CD4-positive, alpha-beta T cell treated with Interferon alpha-2 for 1 hour (primary cell): ENCODE results near the gene ACAT2.
"Not testable (repeated sequence)": the region's sequence is repeated elsewhere in the genome, so short reads cannot be mapped to it uniquely, and the experiment has no call there.

Experiments
- DNase-seq, 2 donors: peaks; one replicate each; pipeline ENCODE4 v3.0.0-alpha.2; 2020 to 2022

The ACAT2 gene

DNA sequence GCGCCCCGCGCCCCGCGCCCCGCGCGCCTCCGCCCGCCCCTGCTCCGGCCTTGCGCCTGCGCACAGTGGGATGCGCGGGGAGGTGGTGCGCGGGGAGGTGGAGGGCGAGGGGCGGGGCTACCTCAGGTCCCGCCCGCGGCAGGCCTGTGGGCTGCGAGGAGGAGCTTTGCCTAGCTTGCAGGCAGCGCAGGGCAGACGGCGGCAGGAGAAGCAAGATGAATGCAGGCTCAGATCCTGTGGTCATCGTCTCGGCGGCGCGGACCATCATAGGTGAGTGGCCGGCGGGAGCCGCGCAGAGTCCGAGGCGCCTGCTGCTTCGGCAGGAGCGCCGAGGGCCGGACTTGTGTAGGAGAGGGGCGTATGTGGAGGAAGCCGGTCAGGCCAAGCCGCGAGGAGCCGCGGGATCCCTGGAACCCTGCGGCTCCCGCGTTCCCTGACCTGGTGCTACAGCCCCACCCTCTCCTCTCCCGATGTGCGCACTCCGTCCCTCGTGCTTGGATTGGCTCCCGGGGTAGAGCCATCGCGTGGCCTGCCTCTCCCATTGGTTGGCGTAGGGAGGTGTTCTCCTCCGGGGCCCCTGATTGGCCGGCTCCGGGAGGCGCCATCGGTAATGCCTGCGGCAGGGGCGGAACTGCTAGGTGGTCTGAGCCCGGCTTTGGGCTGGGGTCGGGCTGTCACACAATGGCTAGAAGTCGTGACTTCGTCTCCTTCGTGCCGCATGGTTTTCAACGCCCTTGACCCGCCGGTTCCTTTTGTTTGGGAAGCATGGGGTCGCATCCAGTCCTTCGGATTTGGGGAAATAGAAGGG, at the start of gene ACAT2:
TSS of gene ACAT2 (plus strand) at position 173 of the 808 bp plus-strand sequence. CDS start at position 216, 43 bp downstream.
- peak; percentile 93 to 95 for DNase-seq

DNA sequence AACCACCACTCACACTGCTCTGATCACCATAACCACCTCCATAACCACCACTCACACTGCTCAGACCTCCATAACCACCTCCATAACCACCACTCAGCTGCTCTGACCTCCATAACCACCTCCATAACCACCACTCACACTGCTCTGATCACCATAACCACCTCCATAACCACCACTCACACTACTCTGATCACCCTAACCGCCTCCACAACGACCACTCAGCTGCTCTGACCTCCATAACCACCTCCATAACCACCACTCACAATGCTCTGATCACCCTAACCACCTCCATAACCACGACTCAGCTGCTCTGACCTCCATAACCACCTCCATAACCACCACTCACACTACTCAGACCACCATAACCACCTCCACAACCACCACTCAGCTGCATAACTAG, 49.5 kb upstream of the ACAT2 start:
- not testable (repeated sequence) for DNase-seq

DNA sequence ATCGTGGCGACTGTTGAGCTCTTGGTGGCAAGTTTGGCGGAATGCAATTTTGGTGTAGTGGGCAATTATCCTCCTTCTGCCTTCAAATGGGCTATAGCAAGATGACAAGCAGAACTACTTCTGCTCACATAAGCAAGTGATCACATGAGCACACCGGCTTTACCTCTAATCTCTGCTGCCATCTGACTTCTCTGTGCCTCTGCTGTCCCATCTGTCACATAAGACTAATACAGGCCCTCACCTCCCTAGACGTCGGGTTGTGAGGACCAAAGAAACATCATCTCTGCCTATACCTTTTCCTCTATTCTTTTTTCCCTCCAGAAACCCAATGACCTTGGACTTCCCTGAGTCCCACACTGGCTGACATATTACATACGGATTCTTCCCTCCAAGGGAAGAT, 47.9 kb upstream of the ACAT2 start:
- no peak for DNase-seq

DNA sequence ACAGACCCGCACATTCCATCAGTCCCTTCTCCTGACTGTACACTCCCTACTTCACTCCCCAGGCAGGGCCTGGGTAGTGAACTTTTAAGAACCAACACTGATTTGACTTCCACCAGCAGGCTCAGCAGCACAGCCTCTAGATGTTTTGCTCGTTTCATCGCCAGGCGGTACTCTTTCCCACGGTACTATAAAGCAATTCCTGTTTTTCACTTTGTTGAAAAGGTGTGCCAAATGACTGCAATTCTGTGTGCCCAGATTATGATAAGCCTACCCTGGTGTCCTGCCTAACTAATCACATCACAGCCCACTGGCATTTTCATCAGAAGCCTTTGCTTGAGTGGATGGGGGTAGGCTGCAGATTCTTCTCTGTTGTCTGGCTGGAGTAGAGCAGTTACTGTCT, 47.4 kb upstream of the ACAT2 start:
- no peak for DNase-seq

DNA sequence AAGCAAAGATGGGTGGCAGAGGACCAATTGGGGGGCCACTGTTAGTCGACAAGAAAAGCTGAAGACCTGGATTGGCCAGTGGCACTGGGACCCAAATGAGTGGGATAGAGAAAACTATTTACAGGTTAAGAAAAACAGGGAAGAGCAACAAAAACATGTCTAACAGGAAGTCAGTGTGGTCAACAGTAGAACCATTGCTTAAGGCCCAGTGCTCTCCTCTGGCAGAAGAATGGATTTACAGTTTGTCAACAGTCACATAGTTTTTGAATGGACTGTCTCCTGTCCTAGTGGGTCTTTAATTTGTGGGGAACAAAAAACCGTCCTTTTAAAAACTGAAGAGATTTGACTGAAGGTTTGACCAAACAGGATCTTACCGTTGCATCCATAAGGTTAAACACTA, 46.7 kb upstream of the ACAT2 start:
- DNase-seq = no peak

DNA sequence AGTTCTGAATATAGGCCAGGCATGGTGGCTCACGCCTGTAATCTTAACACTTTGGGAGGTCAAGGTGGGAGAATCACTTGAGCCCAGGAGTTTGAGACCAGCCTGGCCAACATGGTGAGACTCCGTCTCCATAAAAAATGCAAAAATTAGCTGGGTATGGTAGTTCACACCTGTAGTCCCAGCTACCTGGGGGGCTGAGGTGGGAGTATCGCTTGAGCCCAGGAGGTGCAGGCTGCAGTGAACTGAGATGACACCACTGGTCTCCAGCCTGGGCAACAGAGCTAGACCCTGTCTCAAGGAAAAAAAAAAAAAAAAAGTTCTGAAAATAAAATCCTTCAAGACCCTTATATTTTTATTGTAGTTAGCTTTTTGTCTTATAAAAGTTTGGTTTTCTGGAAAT, 46.2 kb upstream of the ACAT2 start:
- no peak for DNase-seq

DNA sequence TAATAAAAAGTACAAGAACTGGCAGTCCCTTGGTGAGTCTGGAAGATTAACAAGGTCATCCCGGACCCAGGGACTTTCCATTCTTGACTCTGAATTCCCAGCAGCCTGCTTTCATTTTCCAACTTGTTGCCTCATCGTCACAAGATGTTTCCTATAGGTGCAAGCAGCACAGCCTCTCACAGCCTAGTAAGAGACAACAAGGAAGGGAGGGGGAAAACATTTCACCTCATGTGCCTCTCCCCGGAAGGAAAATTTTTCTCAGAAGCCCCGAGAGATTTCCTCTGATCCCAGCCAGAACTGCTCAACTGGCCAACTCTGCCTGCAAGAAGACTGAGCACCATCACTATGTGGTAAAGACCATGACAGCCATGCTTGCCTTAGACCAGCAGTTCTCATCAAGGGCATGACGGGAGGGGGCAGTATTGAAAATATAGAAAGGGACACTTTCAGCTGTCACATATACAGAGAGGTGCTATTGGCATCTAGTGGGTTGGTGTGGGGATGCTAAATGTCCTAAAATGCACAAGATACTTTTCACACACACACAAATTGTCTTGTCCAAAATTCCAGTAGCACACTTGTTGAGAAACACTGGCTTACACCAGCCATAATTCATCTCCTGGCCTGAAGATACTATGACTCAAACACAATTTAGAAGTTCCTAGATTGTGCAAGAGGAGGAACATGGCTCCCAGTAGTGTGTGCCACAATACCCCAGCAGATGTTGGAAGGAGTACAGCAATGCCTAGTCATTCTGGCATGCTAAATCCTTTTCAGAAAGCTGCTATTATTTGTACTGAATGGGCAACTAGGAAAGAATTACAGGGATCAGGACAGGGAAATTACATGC, 45.4 kb upstream of the ACAT2 start:
- DNase-seq = peak in 1 of 2 donors; percentile 31

DNA sequence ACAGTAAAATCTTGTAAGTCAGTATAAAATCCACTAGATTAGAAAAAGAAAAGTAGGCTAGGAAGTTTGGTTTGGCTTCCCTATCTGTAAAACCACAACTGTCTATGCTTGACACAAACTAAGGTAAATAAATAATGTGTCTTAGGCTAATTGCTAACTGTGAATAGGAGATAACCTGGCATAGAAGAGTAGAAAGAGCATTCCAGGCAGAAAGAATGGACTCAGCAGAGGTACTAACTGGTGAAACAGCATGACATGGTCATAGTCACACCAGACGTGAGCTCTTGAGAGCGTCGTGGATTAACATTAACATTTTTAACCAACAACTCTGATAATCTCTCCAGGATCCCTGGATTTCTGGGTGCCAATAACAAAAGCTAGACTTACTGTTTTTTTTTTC, 43.2 kb upstream of the ACAT2 start:
- no peak for DNase-seq

DNA sequence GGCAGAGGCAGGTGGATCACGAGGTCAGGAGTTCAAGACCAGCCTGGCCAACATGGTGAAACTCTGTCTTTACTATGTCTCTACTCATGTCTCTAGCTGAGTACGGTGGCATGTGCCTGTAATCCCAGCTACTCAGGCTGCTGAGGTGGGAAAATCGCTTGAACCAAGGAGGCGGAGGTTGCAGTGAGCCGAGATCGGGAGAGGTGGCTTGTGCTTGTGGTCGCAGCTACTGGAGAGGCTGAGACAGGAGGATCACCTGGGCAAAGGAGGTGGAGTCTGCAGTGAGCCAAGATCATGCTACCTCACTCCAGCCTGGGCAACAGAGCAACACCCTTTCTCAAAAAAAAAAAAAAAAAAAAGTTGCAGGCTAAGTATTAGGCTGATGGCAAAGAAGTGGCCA, 42.6 kb upstream of the ACAT2 start:
- DNase-seq = no peak

DNA sequence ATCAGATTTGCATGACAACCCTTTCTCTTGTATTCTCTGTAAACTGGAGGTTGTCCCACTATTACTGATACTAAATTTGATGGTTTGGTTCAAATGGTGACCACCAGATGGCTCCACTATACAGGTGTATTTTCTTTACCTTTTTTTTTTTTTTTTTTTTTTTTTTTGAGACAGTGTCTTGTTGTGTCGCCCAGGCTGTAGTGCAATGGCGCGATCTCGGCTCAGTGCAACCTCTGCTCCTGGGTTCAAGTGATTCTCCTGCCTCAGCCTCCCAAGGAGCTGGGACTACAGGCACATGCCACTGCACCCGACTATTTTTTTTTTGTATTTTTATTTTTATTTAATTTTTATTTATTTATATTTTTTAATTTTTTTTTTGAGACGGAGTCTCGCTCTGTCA, 41.1 kb upstream of the ACAT2 start:
- DNase-seq = peak; percentile 57 to 79

DNA sequence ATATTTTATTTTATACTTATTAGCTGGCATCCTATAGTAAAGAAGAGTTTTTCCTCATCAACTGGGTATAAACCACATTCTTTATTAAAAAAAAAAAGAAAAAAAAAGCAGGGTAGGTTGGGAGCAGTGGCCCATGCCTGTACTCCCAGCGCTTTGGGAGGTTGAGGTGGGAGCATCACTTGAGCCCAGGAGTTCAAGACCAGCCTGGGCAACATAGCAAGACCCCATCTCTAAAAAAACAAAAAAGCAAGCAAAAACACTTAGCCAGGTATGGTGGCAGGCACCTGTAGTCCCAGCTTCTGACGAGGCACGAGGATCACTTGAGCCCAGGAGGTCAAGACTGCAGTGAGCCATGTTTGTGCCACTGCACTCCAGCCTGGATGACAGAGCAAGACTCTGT, 39.9 kb upstream of the ACAT2 start:
- not testable (repeated sequence) for DNase-seq

DNA sequence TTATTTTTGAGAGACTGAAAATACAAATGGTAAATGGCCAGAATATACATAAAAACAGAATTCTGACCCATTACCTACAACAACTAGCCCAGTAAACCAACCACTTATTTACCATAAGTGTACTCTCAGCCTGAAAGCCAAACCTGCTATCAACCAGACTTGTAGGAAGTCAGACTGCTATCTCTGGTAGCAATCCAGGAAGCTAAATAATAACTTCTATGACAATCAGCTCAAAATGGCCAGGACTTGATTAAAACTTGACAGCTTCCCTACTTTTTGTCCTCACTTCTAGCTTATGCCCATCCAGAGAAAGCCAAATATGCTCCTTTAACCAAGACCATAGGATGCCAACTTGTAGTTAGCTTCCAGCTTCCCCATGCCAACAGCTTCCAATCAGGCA, 39.2 kb upstream of the ACAT2 start:
- DNase-seq = no peak

DNA sequence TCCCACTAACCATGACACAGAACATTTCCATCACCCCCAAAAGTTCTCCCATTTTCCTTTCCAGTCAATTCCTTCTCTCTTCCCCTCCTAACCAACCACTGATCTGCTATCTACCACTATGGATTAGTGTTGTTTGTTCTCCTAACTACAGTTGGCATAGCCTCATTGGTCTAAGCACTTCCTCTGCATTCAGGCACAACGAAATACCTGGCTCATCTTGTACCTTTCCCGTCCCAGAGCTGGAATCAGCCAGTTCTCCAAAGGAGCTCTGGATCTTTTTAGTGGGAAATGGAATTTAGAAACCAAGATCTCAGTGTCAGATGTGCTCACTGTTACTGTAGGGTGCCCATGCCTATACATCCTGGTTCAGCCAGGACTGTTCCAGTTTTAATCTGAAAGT, 38.6 kb upstream of the ACAT2 start:
- DNase-seq = no peak

DNA sequence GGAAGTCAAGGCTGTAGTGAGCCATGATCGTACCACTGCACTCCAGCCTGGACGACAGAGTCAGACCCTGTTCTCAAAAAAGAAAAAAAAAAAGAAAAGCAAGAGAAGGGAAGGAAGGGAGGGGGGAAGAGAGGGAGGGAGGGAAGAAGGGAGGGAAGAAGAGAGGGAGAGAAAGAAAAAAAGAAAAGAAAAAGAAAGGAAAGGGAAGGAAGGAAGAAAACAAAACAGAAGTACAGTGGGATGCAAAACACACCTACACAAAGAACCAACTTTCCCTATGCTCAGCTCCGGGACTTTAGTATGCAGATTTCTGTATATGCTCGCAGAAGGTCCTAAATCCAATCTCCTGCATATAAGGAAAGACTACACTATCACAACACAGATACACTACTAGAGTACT, 37.1 kb upstream of the ACAT2 start:
- no peak for DNase-seq

DNA sequence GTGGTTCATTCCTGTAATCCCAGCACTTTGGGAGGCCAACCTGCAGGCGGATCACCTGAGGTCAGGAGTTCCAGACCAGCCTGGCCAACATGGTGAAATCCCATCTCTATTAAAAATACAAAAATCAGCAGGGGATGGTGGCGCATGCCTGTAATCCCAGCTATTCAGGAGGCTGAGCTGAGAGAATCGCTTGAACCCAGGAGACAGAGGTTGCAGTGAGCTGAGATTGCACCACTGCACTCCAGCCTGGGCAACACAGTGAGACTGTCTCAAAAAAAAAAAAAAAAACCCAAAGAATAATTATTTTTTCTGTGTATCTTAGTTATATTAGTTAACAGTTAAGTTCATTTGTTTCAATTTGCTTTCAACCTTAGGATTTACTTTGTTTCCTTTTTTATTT, 36.6 kb upstream of the ACAT2 start:
- not testable (repeated sequence) for DNase-seq

DNA sequence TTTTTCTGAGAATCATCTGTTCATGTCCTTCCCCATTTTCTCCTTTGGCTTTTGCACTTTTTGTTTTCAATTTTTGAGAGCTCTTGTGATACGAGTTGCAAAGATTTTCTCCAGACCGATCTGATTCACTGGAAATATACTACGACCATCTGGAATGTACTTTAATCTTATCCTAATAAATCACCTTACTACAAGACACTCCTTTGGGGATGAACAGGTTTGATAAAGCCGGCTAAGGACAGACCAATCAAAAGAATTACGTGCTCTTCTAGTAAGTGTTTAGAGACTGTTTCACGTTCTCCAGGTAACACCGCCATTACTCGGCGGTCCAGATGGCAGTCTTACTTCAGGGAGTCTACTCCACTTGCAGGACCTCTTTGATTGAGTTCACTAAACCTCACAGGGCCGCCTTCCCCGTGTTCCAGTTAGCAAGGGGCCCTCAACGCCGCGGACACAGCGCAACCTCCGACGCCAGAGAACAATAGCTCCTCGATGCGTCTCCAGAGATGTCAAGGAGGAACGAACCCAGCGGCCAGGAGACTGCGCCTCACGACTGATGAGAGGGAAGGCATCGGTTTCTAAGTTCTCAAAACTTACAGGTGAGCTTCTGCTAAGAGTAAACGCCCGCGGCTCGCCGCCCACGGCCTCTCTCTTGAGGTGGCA, 35.5 kb upstream of the ACAT2 start:
- no peak for DNase-seq

DNA sequence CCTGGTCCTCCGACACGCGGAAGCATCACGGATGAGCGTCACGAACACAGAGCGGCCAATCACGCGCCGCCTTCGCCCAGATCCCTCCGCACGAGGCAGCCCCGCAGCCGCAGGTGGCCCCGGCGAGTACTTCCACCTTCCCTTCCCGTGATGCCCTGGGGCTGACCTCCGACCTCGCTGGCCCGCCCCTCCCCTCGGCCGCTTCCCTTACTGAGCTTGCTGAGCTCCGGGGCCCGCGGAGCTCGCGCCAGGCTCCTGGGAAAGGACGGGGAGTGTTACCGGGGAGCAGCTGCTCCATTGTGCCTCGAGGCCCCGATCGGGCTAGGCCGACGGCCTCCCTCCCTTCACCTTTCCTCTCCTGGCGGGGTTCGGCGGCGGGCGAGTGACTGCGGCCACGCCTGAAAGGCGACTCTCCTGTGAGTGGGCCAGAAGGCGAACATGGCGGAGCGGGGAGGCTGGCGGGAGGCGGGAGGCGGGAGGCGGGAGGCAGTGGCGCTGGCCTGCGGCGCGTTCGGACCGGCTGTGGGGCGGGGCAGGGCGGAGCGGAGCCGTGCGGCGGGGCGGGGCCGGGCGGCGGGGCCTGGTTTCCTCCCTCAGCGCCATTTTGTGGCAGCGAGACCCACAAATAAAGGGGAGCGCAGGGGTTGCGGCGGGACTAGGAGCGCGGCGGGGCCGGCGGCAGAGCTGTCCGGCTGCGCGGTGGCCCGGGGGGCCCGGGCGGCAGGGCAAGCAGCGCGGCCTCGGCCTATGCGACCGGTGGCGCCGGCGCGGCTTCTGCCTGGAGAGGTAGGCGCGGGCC, 34.7 kb upstream of the ACAT2 start, which contains the start of gene WTAP:
TSS of gene WTAP (plus strand) at position 589 of the 799 bp plus-strand sequence. CDS start 8,760 bp downstream, outside the sequence.
- peak; percentile 96 to 98 for DNase-seq

DNA sequence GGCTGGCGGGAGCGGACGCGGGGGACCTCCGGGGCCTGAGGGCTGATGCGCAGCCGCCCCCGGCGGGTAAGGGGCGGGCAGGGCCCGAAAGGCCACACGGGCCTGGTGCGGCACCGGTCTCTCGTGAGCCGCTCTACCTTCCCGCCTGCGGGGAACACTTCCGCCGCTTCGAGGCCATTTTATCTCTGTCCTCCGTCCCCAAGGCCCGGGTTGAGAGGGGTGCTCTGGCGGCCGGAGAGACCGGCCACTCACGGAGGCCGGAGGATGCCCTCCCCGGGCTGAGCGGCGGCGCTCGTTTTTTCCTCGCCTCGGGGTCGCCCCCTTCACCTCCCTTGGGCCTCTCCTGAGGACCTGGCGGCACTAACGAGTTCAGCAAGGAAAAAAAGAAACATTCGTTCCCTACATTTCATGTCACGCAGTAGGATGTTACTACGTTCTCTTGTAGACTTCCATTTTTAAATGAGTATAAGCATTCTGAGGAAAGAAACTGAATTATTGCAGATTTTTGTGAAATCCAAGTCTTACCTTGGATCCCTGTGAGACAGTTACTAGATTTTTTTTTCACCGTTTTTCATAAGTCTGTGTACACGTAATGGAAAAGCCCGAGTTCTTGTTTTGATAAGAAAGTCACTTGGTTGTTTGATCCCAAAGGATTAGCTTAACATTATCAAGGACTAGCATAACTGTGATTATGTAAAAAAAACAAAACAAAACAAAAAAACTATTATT, 34.0 kb upstream of the ACAT2 start:
- no peak for DNase-seq

DNA sequence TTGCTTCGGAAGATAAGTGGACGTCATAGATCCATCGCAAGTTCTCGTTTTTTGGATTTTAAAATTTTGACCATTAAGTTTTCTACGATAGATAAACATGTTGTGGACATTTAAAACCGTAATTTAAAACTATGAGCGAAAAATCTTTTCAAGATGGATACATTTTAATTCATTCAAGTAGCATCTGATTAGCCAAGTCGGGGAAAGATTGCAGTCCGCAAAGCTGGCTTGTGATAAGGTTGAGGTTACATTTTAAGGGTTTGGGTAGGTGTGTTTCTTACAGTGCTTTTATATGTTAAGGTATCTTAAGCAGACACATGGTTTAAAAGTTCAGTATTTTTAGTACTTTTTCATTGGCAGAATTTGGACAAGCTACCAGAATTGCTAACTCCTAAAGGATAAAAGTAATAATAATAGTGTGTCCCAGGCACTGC, 33.3 kb upstream of the ACAT2 start:
- DNase-seq = peak in 1 of 2 donors; percentile 33

DNA sequence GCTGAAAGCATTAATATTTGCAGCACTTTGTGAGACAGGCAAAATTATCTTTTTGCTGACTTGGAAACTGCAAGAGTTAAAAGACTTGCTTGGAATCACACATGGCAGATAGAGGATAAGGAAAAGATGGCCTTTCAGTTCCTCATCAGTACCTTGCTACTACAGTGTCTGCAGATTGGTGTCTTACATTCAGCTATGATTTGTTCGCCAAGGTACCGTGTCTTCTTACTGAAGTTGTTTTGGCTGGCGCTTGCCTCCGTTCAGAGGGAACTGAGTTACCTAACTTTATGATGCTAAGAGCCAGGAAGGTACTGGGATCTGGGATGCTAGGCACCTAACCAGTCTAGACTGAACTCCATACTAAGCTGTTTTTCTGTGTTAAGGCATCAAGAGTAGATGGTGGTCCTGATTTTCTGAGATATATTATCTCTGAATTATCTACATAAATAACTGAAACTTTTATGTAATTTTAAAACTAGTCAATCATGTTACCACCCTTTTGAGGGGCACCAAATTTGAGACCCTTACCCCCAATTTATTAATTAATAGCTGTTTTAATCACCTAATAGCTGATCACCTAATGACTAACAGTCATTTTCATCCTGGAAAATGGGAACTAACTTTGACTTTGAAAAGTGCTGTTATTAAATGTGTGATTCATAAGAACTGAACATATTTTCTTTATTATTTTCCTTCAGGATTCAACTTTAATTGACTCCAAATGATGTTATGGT, 32.1 kb upstream of the ACAT2 start:
- no peak for DNase-seq

DNA sequence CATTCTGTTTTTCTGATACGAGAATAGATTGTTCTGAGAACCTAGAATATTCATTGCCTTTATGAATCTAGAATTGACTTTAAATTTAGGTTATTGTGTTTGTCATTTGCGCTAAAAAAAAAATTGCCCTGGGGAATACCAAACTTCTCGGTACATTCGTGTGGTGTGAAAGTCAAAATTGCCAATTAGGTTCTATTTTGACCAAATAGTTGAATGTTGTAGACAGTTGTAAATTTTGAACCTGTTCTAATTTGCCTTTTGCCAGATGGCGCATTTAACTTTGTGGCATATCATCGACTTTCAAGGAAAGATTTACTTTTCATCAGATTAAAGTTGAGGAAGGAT, 31.5 kb upstream of the ACAT2 start:
- DNase-seq = no peak
